Measurements from ENCODE around the gene ADGRL2. TPM values are rescaled to one million over a fixed set of nuclear protein-coding genes. Genes with fewer than 3 reads are reported as not detected.

Gene ADGRL2
- total and polyA plus RNA-seq, 2 of the 4 experiments (the other 2 are of a cell fraction) = 17.0 to 42.7 TPM

- TF ChIP-seq MAFK (IDR thresholded peaks at IDR 0.05; ENCODE audit: low read depth, low read length) = no peak
Observed at GRCh38 chr1:81803431-81804110, 2.8 kb downstream of the ADGRL2 start (continued).

- intact Hi-C loops (cut with micrococcal nuclease) = loop anchor here (5.0 kb wide), 1 partner anchor 533 kb away; no protein-coding TSS in a partner anchor
- Histone ChIP-seq H3K9me1 (ENCODE audit: insufficient read depth, low read length) (no peaks in the 10 kb centered on the region), H3K27me3 (ENCODE audit: control insufficient read depth, insufficient read depth, low read length) (peaks cover 8% of the 10 kb centered on the region), H3K27ac (ENCODE audit: insufficient read depth, low read length) (no peak overlapping the region), H3K9ac (ENCODE audit: low read depth, low read length) (no peak overlapping the region), H4K5ac (ENCODE audit: low read depth, low read length) (no peak overlapping the region), H3K4ac (ENCODE audit: low read depth, low read length) (no peak overlapping the region), H2AFZ (replicated peaks; ENCODE audit: low read length, poor library complexity) (no peak overlapping the region), H4K91ac (ENCODE audit: insufficient read depth, low read depth, low read length) (no peak overlapping the region), H3K79me1 (ENCODE audit: low read depth in 1 of 2, low read length in 2 of 2) (no peaks in the 10 kb centered on the region; a peak in 1 of 4 replicates), H3K56ac (ENCODE audit: extremely low read depth, insufficient read depth, low read length) (no peak overlapping the region), H3K18ac (ENCODE audit: low read depth, low read length) (no peak overlapping the region), H3K23ac (ENCODE audit: low read depth, low read length) (no peak overlapping the region), H2BK20ac (ENCODE audit: low read depth, low read length) (no peak overlapping the region), H3K4me2 (ENCODE audit: low read depth, low read length) (no peak overlapping the region), H2AK5ac (ENCODE audit: low read depth, low read length) (no peak overlapping the region), H3K4me3 (ENCODE audit: insufficient read depth, low read depth, low read length) (no peak overlapping the region), H3K36me3 (ENCODE audit: control insufficient read depth, insufficient read depth, low read length) (no peaks in the 10 kb centered on the region), H3K4me1 (ENCODE audit: control insufficient read depth, insufficient read depth, low read length) (no peaks in the 10 kb centered on the region), H3K9me3 (ENCODE audit: control insufficient read depth, insufficient read depth, low read length) (no peaks in the 10 kb centered on the region), H3K14ac (replicated peaks; ENCODE audit: low read depth, low read length) (no peak overlapping the region), H4K8ac (ENCODE audit: low read depth in 2 of 2, low read length in 2 of 2) (no peak overlapping the region), H4K20me1 (ENCODE audit: insufficient read depth, low read length) (no peaks in the 10 kb centered on the region), H2BK5ac (ENCODE audit: low read depth, low read length, poor library complexity, severe bottlenecking) (no peak overlapping the region), H2BK120ac (ENCODE audit: low read depth, low read length) (no peak overlapping the region), H2BK15ac (ENCODE audit: low read depth, low read length) (no peak overlapping the region), H2AK9ac (replicated peaks; ENCODE audit: low read depth, low read length, poor library complexity) (no peak overlapping the region)
- ChIA-PET CTCF (no interaction called here), POLR2A (ENCODE audit: unreplicated experiment) (no interaction called here)
- dilution Hi-C loops (cut with HindIII; ENCODE audit: low sequenced_read_pairs, unreplicated experiment) = no loop called here
- DNase-seq (no peak), ATAC-seq (ENCODE audit: low read depth) (no peak)
- in situ Hi-C loops (cut with MboI; ENCODE audit: low sequenced_read_pairs) = no loop called here
- TF ChIP-seq NFE2L2 (IDR thresholded peaks at IDR 0.05; ENCODE audit: low read depth, low read length) = no peak
- TF ChIP-seq MAZ (IDR thresholded peaks at IDR 0.05; ENCODE audit: borderline replicate concordance, low read depth, low read length) = no peak
- no peak for TF ChIP-seq MAFK (IDR thresholded peaks at IDR 0.05; ENCODE audit: low read depth, low read length)
- no peak for TF ChIP-seq ELK1 (IDR thresholded peaks at IDR 0.05; ENCODE audit: borderline replicate concordance, low read depth, low read length)
- no peak for TF ChIP-seq BHLHE40 (IDR thresholded peaks at IDR 0.05; ENCODE audit: low read depth, low read length)
- TF ChIP-seq POLR2A (IDR thresholded peaks at IDR 0.05; ENCODE audit: low read depth, low read length) = no peak
- TF ChIP-seq CTCF (conservative IDR thresholded peaks at IDR 0.05; ENCODE audit: low read depth, low read length) = no peak
- TF ChIP-seq RCOR1 (IDR thresholded peaks at IDR 0.05; ENCODE audit: insufficient replicate concordance, low read length) = no peak
- TF ChIP-seq CHD1 (IDR thresholded peaks at IDR 0.05; ENCODE audit: low read depth, low read length) = no peak
- no peak for TF ChIP-seq MXI1 (IDR thresholded peaks at IDR 0.05; ENCODE audit: borderline replicate concordance, low read depth, low read length)
- 88% methylated on average over 1 of the region's 2 CpGs; no CpG with 5 or more reads in 1 of the 2 experiments for WGBS, 2 experiments (ENCODE audit: extremely low coverage in 2 of 2, insufficient read length in 1 of 2)
- no TSS peak for BruUV-seq (replicated peaks)
Observed at GRCh38 chr1:81804312-81804711, 3.6 kb downstream of the ADGRL2 start.

Measured in IMR-90 (cell line).